Dermis blood vessel endothelial cell (primary cell): ENCODE data around the gene PTK7. TPM values are rescaled to one million over a fixed set of nuclear protein-coding genes. Genes with fewer than 3 reads are reported as not detected.

Source experiments
- DNase-seq: peaks from one replicate; pipeline ENCODE4 v3.0.0; 2010
- total RNA-seq: library from RNA; depleted of rRNA; stranded (reverse); fragments of >200 nt; gene quantifications from 2 replicates; pipeline ENCODE4 v1.2.3, GENCODE V29; 2014

The PTK7 gene
- total RNA-seq, 1 donor from 2014 or later: 23.0 TPM

DNA sequence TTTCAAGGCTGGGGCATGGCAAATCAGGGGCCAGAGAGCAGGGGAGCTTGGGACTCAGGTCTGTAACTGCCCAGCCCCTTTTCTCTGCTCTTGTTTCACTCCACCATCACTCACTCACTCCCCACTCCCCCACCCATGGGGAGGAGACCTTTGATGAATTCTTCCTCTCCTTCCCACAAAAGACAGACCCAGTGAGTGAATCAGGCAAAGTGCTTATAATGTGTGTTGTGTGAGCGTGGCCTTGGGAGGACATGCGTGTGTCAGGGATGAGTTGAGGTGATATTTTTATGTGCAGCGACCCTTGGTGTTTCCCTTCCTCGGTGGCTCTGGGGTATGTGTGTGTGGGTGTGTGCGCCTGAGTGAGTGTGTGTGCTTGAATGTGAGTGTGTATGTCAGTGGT is 104.9 kb downstream of the PTK7 start:
- no peak for DNase-seq

GRCh38 chr6:43181621-43181941 is 105.5 kb downstream of the PTK7 start:
- no peak for DNase-seq

GRCh38 chr6:43181942-43182860 is 106.1 kb downstream of the PTK7 start, which contains the start of gene CUL9:
TSS of gene CUL9 (plus strand) at chr6:43182196. CDS start at chr6:43184311, 2,115 bp downstream.
- peak; percentile 86 for DNase-seq

- no peak for DNase-seq
Observed at GRCh38 chr6:43183441-43183840, 107.3 kb downstream of the PTK7 start.

- DNase-seq: no peak
Observed at GRCh38 chr6:43184268-43184985, 108.3 kb downstream of the PTK7 start.

DNA sequence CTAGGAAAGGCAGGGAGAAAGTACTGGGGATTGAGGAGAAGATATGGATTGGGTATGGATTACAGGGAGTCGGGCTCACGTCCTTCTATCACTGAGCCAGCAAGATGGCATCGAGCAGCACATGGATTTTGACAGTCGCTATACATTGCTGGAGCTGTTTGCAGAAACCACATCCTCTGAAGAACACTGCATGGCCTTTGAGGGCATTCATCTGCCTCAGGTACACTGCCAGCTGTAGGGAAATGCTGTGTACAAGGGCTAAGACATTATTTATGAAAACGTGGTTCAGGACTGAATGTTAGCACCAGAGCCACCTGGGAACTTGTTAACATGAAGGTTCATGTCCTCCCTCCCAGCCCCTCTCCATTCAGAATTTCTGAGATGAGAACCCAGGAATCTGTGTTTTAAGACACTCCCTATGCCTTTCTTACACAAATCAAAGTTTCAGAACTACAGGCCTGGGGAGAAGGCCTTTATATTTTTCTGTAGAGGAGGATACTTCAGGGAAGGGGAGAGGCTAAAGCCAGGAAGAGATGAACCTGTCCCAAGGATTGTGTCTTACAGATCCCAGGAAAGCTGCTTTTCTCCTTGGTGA is 109.4 kb downstream of the PTK7 start:
- DNase-seq: no peak

DNA sequence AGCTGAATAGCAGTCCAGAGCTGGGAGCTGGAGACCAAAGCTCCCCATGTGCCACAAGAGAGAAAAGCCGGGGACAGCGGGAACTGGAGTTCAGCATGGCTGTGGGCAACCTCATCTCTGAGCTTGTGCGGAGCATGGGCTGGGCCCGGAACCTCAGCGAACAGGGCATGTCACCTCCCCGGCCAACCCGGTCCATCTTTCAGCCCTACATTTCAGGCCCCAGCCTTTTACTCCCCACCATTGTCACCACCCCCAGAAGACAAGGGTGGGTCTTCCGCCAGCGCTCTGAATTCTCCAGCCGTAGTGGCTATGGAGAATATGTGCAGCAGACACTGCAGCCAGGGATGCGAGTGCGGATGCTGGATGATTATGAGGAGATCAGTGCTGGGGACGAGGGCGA is 109.9 kb downstream of the PTK7 start:
- no peak for DNase-seq

DNA sequence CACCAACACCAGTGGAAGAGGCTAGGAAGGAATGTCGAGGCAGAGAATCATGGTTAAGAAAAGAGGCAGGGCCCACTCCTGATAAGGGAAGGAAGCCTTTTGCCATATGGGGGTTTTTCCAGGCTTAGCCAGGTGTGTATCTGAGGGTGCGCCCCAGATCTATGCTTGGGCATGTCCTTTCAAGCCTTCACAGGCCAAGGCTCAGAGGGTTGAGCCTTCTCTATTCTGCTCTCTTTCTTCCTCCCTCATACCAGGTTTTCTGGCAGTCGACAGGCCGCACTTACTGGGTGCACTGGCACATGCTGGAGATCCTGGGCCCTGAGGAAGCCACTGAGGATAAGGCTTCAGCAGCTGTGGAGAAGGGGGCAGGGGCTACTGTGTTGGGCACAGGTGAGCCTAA is 110.6 kb downstream of the PTK7 start:
- no peak for DNase-seq

DNA sequence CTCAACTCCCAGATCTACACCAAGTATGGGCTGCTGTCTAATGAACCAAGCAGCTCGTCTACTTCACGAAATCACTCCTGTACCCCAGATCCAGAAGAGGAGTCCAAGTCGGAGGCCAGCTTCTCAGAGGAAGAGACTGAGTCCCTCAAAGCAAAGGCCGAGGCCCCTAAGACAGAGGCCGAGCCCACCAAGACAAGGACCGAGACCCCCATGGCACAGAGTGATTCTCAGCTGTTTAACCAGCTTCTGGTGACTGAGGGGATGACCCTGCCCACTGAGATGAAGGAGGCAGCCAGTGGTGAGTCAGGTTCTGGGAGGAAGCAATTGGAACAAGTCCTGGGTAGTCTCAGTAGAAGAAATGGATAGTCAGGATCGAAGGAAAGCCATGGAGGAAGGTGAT is 111.7 kb downstream of the PTK7 start:
- no peak for DNase-seq

DNA sequence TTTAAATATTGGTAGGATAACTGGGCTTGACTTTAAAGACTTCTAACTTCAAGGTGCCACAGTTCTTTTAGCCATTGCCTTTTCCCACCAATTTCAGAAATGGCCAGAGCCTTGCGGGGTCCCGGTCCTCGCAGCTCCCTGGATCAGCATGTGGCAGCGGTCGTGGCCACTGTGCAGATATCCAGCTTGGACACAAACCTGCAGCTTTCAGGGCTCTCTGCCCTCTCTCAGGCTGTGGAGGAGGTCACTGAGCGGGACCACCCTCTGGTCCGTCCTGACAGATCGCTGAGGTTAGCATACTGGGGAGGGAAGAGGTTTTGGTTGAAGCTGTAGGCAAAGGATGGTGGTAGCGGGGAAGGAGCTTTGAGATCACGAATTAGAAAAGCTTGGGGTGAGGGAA is 112.3 kb downstream of the PTK7 start:
- no peak for DNase-seq

- DNase-seq: no peak
Observed at GRCh38 chr6:43189776-43190304, 113.7 kb downstream of the PTK7 start.

DNA sequence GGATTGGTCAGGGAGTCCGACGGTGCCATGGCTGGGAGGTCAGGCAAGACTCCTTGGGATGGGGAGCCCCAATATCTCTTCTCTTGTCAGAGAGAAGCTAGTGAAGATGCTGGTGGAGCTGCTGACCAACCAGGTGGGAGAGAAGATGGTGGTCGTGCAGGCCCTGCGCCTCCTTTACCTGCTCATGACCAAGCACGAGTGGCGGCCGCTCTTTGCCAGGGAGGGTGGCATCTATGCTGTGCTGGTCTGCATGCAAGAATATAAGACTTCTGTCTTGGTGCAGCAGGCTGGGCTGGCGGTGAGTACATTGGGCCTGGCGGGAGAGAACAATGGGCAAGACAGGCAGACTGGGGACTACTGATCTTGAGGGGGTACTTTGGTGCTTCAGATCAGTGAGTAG is 116.8 kb downstream of the PTK7 start:
- DNase-seq: no peak

DNA sequence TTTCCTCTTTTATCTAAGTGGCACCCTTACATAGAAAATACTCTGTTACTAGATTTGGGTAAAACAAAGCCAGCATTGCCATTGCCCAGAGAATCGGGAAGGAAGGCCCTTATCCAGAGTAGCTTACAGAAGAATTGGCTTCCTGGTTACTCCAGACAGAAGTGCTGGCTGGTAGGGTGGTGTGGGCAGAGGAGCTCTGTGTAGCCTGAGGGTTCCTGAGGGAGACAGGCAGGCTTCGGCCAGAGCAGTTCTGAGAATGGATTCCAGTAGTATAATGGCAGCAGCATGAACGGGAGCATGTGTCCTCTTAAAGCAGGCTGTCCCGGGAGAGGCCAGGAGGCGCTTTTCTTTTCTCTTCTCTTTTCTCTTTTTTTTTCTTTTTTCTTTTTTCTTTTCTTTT is 117.8 kb downstream of the PTK7 start:
- DNase-seq: no peak

DNA sequence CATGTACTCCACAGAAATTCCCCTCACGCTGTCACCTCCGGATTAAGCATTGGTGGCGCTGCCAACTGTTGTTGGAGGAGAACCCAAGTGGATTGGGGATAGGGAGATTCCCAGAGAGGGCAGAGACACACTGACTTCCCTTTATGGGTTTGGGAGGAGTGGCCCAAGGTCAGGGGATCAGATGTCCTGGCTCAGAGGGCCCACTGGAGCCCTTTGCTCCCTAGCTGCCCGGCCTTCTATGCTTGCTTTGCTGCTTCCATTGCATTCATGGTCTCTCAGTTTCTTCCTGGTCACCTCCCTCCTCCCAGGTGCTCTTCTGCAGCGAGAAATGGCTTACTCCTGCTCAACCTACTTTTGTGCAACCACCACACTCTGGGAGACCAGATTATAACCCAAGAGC is 120.2 kb downstream of the PTK7 start:
- no peak for DNase-seq

- no peak for DNase-seq
Observed at GRCh38 chr6:43199912-43200311, 123.8 kb downstream of the PTK7 start.

GRCh38 chr6:43200541-43200940 is 124.4 kb downstream of the PTK7 start:
- DNase-seq: no peak

GRCh38 chr6:43202451-43202850 is 126.3 kb downstream of the PTK7 start:
- DNase-seq: no peak

GRCh38 chr6:43203029-43203717 is 127.1 kb downstream of the PTK7 start:
- no peak for DNase-seq

DNA sequence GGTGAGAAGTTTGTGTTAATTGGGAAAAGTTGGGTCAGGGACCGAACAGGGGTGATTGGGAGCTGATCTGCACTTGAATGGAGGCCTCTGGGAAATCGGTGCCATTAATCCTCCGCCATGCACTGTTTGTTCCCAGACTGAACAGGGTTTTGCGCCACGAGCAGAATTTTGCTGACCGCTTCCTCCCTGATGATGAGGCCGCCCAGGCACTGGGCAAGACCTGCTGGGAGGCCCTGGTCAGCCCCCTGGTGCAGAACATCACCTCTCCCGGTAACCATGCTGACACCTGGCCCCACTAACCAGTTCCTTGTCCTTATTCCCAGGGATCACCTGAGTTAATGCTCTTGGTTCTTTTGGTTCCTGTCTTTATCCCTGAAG is 127.6 kb downstream of the PTK7 start:
- DNase-seq: no peak

DNA sequence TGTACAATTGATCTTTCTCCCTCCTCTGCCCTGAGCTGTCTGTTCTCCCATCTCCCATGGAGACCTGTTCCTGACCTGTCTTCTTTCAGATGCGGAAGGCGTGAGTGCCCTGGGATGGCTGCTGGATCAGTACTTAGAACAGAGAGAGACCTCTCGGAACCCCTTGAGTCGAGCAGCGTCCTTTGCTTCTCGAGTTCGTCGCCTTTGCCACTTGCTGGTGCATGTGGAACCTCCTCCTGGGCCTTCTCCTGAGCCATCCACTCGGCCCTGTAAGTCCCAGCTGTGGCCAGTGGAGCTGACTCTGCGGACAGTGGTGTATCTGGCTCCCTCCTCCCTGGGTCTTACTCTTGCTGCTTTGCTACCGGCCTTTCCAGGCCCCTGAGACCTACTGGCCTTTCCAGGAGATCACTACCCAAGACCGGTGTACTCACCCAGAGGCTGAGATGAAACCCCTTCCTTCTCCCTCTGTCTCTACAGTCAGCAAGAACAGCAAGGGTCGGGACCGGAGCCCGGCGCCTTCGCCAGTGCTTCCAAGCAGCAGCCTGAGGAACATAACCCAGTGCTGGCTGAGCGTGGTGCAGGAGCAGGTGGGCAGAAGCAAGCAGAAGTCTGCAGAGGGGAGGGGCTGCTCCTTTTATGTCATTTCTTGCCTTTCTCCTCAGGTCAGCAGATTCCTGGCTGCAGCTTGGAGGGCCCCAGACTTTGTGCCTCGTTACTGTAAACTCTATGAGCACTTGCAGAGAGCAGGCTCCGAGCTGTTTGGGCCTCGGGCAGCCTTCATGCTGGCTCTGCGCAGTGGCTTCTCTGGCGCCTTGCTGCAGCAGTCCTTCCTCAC is 128.4 kb downstream of the PTK7 start:
- DNase-seq: no peak

- DNase-seq: no peak
Observed at GRCh38 chr6:43205849-43206248, 129.7 kb downstream of the PTK7 start.

- DNase-seq: no peak
Observed at GRCh38 chr6:43207286-43207685, 131.2 kb downstream of the PTK7 start.
